Measurements from ENCODE around the gene ATXN2. TPM values are rescaled to one million over a fixed set of nuclear protein-coding genes. Genes with fewer than 3 reads are reported as not detected.

The ATXN2 gene, protein sequence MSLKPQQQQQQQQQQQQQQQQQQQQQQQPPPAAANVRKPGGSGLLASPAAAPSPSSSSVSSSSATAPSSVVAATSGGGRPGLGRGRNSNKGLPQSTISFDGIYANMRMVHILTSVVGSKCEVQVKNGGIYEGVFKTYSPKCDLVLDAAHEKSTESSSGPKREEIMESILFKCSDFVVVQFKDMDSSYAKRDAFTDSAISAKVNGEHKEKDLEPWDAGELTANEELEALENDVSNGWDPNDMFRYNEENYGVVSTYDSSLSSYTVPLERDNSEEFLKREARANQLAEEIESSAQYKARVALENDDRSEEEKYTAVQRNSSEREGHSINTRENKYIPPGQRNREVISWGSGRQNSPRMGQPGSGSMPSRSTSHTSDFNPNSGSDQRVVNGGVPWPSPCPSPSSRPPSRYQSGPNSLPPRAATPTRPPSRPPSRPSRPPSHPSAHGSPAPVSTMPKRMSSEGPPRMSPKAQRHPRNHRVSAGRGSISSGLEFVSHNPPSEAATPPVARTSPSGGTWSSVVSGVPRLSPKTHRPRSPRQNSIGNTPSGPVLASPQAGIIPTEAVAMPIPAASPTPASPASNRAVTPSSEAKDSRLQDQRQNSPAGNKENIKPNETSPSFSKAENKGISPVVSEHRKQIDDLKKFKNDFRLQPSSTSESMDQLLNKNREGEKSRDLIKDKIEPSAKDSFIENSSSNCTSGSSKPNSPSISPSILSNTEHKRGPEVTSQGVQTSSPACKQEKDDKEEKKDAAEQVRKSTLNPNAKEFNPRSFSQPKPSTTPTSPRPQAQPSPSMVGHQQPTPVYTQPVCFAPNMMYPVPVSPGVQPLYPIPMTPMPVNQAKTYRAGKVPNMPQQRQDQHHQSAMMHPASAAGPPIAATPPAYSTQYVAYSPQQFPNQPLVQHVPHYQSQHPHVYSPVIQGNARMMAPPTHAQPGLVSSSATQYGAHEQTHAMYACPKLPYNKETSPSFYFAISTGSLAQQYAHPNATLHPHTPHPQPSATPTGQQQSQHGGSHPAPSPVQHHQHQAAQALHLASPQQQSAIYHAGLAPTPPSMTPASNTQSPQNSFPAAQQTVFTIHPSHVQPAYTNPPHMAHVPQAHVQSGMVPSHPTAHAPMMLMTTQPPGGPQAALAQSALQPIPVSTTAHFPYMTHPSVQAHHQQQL
- polyA plus RNA-seq (2012; ENCODE audit: insufficient read depth, insufficient read length, low read depth) = 88.6 TPM

DNA sequence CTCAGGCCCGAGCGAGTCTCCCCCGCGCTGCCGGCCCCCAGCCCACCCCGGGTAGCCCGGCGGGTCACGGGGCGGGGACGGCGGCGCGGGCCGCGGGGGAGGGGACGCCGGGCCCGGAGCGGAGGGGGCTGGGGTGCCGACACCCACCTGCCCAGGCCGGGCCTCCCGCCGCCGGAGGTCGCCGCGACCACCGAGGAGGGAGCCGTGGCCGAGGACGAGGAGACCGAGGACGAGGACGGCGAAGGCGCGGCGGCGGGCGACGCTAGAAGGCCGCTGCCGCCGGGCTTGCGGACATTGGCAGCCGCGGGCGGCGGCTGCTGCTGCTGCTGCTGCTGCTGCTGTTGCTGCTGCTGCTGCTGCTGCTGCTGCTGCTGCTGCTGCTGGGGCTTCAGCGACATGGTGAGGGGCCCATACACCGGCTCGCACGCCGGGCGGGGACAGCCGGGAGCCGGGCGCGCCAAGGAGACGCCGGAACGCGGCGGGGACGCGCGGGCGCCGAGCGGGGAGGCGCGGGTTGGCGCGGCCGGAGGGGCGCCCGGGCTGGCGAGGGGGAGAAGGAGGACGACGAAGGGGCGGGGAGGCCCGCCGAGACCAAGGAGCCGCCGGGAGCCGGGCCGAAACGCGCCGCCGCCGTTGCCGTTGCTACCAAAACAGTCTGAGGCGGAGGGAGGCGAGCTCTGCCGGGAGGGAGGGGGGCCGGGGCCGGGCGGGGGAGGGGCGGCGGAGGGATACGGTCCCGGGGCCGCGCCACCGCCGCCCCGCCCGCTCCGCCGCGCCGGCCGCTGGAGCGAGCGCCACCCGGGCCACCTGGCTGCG, at the start of gene ATXN2:
TSS of gene ATXN2 (minus strand) at position 679 of the 816 bp plus-strand sequence. CDS start at position 398, 281 bp downstream.
- H3K4me3 ChIP-seq (ENCODE audit: low read depth, low read length) = peak within 1 kb of the TSS; percentile 92
- no peaks in the 10 kb centered on the region for H3K9me3 ChIP-seq
- H3K4me1 ChIP-seq = no peaks in the 10 kb centered on the region; the same call in 1 of the 2 replicates
- TF ChIP-seq, protein P1, sequence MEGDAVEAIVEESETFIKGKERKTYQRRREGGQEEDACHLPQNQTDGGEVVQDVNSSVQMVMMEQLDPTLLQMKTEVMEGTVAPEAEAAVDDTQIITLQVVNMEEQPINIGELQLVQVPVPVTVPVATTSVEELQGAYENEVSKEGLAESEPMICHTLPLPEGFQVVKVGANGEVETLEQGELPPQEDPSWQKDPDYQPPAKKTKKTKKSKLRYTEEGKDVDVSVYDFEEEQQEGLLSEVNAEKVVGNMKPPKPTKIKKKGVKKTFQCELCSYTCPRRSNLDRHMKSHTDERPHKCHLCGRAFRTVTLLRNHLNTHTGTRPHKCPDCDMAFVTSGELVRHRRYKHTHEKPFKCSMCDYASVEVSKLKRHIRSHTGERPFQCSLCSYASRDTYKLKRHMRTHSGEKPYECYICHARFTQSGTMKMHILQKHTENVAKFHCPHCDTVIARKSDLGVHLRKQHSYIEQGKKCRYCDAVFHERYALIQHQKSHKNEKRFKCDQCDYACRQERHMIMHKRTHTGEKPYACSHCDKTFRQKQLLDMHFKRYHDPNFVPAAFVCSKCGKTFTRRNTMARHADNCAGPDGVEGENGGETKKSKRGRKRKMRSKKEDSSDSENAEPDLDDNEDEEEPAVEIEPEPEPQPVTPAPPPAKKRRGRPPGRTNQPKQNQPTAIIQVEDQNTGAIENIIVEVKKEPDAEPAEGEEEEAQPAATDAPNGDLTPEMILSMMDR (IDR thresholded peaks at IDR 0.05; ENCODE audit: low read depth, low read length) = no peak
- peak; percentile 66 for DNase-seq
- no peaks in the 10 kb centered on the region for H3K27me3 ChIP-seq
- H3K36me3 ChIP-seq = peaks cover 5% of the 10 kb centered on the region; the same call in 1 of the 2 replicates

DNA sequence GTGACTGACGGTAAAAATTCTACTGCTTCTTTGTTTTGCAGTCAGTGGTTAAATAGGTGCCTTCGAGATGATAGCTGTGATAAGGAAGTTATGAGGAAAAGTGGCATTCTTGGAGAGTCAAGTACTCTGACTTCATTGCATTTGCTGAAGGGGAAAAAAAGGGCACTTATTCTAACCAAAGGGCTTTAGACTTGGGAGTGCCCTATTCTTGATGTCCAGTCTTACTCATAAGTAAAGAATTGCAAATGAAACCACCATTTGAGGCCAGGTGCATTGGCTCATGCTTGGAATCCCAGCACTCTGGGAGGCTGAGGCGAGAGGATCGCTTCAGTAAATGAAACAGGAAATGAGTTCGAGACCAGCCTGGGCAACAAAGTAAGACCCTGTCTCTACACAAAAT, 46.3 kb upstream of the ATXN2 start:
- Histone ChIP-seq H3K27me3 (no peaks in the 10 kb centered on the region), H3K4me3 (ENCODE audit: low read depth, low read length) (no peak overlapping the region), H3K36me3 (peaks cover 50% of the 10 kb centered on the region), H3K9me3 (no peaks in the 10 kb centered on the region), H3K4me1 (peaks cover 4% of the 10 kb centered on the region; the same call in 1 of the 2 replicates)
- no peak for DNase-seq
- TF ChIP-seq, protein P1 (IDR thresholded peaks at IDR 0.05; ENCODE audit: low read depth, low read length) = no peak

DNA sequence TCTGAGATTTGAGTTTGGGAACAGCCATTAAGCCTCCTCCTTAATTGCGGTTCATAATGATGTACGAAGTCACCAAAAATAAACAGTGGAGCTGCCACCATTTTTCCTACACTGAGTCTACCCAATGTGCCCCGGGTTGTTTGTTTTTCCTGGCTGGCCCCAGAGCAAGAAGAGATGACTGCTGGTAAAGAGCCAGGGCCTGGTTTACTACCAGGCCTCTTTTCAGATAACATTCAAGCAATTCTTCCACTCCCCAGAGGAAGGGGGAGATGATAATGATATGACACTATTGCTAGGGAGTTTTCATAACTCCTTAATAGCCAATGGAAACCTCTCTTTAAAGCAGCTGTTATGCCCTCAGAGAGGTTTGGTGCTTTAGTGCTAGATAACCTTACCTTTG, 44.3 kb upstream of the ATXN2 start:
- Histone ChIP-seq H3K9me3 (no peaks in the 10 kb centered on the region), H3K4me3 (ENCODE audit: low read depth, low read length) (no peak overlapping the region), H3K27me3 (no peaks in the 10 kb centered on the region), H3K36me3 (peaks cover 32% of the 10 kb centered on the region), H3K4me1 (peaks cover 4% of the 10 kb centered on the region; the same call in 1 of the 2 replicates)
- DNase-seq = peak; percentile 55
- TF ChIP-seq, protein P1 (IDR thresholded peaks at IDR 0.05; ENCODE audit: low read depth, low read length) = no peak

DNA sequence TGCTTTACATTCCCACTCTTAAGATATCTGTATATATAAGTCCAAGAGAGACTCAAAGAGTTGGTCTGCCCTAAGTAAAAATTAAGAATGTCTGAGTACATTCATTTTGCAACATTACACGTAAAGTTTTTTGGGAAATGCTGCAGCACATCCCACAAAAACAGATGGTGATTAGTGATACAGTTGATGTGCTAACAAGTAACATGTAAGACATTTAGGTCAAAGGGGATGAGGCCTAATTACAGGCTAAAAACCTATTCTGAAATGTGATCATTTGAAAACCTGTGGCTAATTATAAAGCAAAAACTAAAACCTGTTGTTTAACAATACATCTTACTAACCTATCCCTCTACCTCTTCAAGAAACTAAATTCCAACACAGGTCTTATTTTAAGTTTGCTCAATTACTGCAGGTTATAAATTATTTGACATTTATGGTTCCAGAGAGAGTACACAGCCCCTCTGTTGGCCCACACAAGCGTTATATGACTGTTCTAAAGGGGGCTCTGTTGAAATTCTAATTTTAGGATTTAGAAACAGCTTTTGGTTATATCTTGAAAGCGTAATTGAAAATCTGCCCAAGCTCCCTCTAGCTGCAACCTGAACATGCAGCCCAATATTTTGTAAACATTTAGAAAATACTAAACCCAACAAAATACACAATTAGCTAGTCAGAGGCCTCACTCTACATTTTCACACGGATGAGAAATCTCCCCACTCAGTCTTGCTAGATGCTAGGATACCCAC, 43.7 kb upstream of the ATXN2 start:
- no peak for DNase-seq
- TF ChIP-seq, protein P1 (IDR thresholded peaks at IDR 0.05; ENCODE audit: low read depth, low read length) = no peak
- Histone ChIP-seq H3K4me1 (peaks cover 4% of the 10 kb centered on the region; the same call in 1 of the 2 replicates), H3K4me3 (ENCODE audit: low read depth, low read length) (no peak overlapping the region), H3K36me3 (peaks cover 32% of the 10 kb centered on the region), H3K27me3 (no peaks in the 10 kb centered on the region), H3K9me3 (no peaks in the 10 kb centered on the region)

DNA sequence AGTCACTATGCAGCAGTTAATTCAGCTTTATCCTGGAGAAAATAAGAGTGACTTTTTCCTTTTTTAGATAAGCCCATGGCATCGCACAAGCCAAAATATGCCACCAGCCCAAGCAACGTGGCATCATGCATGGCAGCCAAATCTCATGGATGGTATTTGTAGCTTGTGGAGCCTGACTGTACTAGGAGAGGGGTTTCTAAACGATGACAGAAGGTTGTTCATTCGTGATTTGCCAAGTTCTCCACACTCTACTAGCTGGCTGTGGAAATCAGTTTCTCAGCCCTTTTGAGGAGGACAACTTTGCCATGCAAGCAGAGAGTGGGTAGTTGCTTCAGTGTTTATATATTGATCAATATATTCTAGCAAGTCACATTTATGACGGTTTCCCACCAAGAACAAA, 41.4 kb upstream of the ATXN2 start:
- TF ChIP-seq, protein P1 (IDR thresholded peaks at IDR 0.05; ENCODE audit: low read depth, low read length) = no peak
- Histone ChIP-seq H3K9me3 (no peaks in the 10 kb centered on the region), H3K4me3 (ENCODE audit: low read depth, low read length) (no peak overlapping the region), H3K4me1 (peaks cover 10% of the 10 kb centered on the region), H3K36me3 (peaks cover 14% of the 10 kb centered on the region), H3K27me3 (no peaks in the 10 kb centered on the region)
- no peak for DNase-seq

Data from BE2C (cell line).